ENCODE data around the gene HEXA. TPM values are rescaled to one million over a fixed set of nuclear protein-coding genes. Genes with fewer than 3 reads are reported as not detected.

HEXA gene
- total RNA-seq, 1 donor from 2014 or later = 81.6 TPM

DNA sequence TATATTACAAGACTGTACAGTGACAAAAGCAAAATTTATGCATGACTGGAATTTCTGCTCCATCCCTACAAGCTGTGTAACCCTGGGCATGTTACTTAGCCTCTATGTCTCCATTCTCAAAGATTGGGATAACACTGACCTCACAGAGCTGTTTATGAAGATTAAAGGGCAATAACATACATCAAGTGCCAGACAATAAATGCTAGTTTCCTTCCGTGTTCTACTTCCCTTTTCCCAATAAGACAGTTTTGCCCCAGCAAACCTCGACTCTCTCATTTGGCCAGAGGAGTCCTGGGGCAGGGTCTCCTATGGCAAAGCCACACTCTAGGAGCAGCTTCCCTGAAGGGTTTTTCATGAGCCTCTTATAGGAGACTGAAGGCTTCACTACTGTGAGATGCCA, 7.5 kb downstream of the HEXA start:
- H3K9me3 Mint-ChIP-seq (ENCODE audit: unreplicated experiment) = no peaks in the 10 kb centered on the region
- no peak overlapping the region for H3K4me3 Mint-ChIP-seq (ENCODE audit: unreplicated experiment)
- TF ChIP-seq, protein P1, sequence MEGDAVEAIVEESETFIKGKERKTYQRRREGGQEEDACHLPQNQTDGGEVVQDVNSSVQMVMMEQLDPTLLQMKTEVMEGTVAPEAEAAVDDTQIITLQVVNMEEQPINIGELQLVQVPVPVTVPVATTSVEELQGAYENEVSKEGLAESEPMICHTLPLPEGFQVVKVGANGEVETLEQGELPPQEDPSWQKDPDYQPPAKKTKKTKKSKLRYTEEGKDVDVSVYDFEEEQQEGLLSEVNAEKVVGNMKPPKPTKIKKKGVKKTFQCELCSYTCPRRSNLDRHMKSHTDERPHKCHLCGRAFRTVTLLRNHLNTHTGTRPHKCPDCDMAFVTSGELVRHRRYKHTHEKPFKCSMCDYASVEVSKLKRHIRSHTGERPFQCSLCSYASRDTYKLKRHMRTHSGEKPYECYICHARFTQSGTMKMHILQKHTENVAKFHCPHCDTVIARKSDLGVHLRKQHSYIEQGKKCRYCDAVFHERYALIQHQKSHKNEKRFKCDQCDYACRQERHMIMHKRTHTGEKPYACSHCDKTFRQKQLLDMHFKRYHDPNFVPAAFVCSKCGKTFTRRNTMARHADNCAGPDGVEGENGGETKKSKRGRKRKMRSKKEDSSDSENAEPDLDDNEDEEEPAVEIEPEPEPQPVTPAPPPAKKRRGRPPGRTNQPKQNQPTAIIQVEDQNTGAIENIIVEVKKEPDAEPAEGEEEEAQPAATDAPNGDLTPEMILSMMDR (IDR thresholded peaks at IDR 0.05; ENCODE audit: partially characterized antibody, unreplicated experiment) = no peak
- peaks cover 2% of the 10 kb centered on the region for H3K27me3 Mint-ChIP-seq (ENCODE audit: unreplicated experiment)
- no peaks in the 10 kb centered on the region for H3K4me1 Mint-ChIP-seq (ENCODE audit: low read depth, unreplicated experiment)
- DNase-seq = no peak
- no peak overlapping the region for H3K27ac Mint-ChIP-seq (ENCODE audit: unreplicated experiment)
- H3K36me3 Mint-ChIP-seq (ENCODE audit: unreplicated experiment) = no peaks in the 10 kb centered on the region

DNA sequence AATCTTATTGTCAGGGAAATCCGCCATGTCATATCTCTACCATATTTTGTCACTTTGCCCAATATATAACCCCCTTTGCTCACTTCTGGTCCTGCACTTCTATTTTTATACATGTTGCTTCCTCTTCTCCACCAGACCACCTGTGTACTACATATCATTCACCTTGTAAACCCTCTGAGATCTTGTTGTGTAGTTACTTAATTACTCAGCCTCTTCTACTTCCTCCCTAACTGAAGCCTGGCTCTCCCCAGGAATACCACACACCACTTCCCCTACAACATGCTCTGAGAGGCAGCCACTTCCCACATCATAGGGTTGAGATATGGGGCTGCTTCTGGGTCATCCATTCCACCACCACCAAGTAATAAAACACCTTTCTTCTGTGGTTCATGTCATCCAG, 10.0 kb downstream of the HEXA start:
- H3K4me3 Mint-ChIP-seq (ENCODE audit: unreplicated experiment) = no peak overlapping the region
- no peak for DNase-seq
- H3K27me3 Mint-ChIP-seq (ENCODE audit: unreplicated experiment) = no peaks in the 10 kb centered on the region
- H3K9me3 Mint-ChIP-seq (ENCODE audit: unreplicated experiment) = no peaks in the 10 kb centered on the region
- TF ChIP-seq, protein P1 (IDR thresholded peaks at IDR 0.05; ENCODE audit: partially characterized antibody, unreplicated experiment) = no peak
- H3K27ac Mint-ChIP-seq (ENCODE audit: unreplicated experiment) = no peak overlapping the region
- H3K36me3 Mint-ChIP-seq (ENCODE audit: unreplicated experiment) = no peaks in the 10 kb centered on the region
- no peaks in the 10 kb centered on the region for H3K4me1 Mint-ChIP-seq (ENCODE audit: low read depth, unreplicated experiment)

DNA sequence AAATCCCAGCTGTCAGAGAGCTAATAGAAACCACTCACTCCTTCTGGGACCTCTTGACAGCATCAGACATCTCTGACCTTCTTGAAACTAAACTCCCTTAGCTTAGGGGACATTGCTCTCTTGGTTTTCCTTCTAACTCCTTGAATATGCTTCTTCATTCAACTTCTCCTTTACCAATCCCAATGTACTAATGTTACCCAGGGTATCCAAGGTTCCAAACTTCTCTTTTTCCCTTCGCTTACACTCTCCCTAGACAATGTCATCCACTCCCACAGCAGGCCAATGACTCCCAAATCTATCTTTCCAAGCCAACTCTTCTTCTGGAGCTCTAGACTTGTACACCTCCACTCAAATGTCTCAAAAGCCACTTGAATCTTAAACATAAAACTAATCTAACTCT, 14.6 kb downstream of the HEXA start:
- no peaks in the 10 kb centered on the region for H3K27me3 Mint-ChIP-seq (ENCODE audit: unreplicated experiment)
- no peak overlapping the region for H3K4me3 Mint-ChIP-seq (ENCODE audit: unreplicated experiment)
- H3K27ac Mint-ChIP-seq (ENCODE audit: unreplicated experiment) = no peak overlapping the region
- no peaks in the 10 kb centered on the region for H3K4me1 Mint-ChIP-seq (ENCODE audit: low read depth, unreplicated experiment)
- no peaks in the 10 kb centered on the region for H3K36me3 Mint-ChIP-seq (ENCODE audit: unreplicated experiment)
- DNase-seq = no peak
- H3K9me3 Mint-ChIP-seq (ENCODE audit: unreplicated experiment) = no peaks in the 10 kb centered on the region
- TF ChIP-seq, protein P1 (IDR thresholded peaks at IDR 0.05; ENCODE audit: partially characterized antibody, unreplicated experiment) = no peak

DNA sequence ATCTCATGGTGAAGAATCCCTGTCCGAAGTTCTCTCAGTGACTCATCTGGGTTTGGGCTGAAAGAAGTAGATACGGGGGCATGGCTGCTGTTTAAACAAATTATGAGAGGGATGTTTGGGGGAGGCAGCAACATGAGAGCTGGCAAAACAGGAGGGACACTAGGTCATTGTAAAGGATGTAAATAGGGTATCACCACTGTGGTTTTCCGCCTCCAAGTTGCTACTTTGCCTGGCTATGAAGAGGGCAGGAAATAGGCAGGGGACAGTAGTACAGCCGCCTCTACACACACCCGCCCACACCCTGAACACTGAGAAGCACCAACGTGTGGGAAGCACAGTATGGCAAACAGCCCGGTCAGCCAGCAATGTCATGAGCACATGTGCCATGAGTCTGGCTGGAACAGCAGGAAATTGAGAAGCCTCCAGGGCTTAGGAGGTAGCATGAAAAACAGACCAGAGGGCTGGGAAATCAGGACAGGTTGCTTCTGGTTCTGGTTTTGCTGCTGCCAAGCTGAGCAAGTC, 17.1 kb downstream of the HEXA start:
- Mint-ChIP-seq H3K36me3 (ENCODE audit: unreplicated experiment) (no peaks in the 10 kb centered on the region), H3K4me3 (ENCODE audit: unreplicated experiment) (no peak overlapping the region), H3K9me3 (ENCODE audit: unreplicated experiment) (no peaks in the 10 kb centered on the region), H3K27me3 (ENCODE audit: unreplicated experiment) (no peaks in the 10 kb centered on the region), H3K27ac (ENCODE audit: unreplicated experiment) (no peak overlapping the region), H3K4me1 (ENCODE audit: low read depth, unreplicated experiment) (no peaks in the 10 kb centered on the region)
- DNase-seq = no peak
- TF ChIP-seq, protein P1 (IDR thresholded peaks at IDR 0.05; ENCODE audit: partially characterized antibody, unreplicated experiment) = no peak

DNA sequence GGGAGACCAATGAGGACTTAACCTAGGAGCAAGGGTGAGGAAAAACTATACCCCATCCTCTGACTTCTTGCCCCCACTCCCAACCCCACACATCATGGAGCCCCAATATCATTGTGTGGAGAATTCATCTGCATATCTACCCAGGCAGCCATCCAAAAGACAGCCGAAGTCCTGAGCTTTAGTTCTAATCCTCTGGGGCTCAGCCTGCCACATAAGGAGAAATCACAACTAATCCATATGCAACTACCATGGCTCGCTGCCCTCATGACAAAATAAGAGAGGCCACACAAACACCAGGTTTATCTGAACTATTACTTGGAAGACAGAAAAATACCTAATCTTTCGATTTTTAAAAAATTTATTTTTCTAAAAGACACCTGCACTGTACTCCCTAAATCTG, 17.7 kb downstream of the HEXA start:
- no peak overlapping the region for H3K27ac Mint-ChIP-seq (ENCODE audit: unreplicated experiment)
- no peaks in the 10 kb centered on the region for H3K36me3 Mint-ChIP-seq (ENCODE audit: unreplicated experiment)
- no peak for DNase-seq
- no peaks in the 10 kb centered on the region for H3K4me1 Mint-ChIP-seq (ENCODE audit: low read depth, unreplicated experiment)
- TF ChIP-seq, protein P1 (IDR thresholded peaks at IDR 0.05; ENCODE audit: partially characterized antibody, unreplicated experiment) = no peak
- H3K27me3 Mint-ChIP-seq (ENCODE audit: unreplicated experiment) = no peaks in the 10 kb centered on the region
- no peaks in the 10 kb centered on the region for H3K9me3 Mint-ChIP-seq (ENCODE audit: unreplicated experiment)
- H3K4me3 Mint-ChIP-seq (ENCODE audit: unreplicated experiment) = no peak overlapping the region

Measured in glutamatergic neuron (in vitro differentiated cells).